ENCODE results near the gene SNX10.

SNX10 gene

DNA sequence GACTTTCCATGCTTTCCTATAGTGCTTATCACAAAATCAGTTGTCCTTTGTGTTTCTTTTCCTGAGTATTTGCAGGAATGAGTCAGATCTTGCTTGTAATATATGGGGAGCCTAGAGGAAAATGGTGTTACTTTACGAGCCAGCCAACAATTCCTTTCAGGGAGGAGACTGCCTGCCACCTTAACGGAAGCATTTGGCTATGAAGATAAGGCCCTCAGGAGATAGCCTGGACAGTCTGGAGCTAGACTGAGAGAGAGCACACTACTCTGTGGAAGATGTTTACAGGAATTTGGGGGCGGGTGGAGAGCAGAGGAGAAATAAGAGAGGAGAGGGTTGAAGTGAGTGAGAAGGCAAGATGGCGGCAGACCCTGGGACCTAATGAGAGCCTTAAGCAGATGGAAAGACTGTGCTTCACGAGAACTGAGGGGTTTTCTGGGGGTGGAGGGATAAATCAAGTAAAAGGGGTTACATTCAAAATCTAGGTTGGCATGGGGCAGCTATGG is 126.3 kb downstream of the SNX10 start:
- no peaks in the 10 kb centered on the region for H3K9me3 ChIP-seq (ENCODE audit: control insufficient read depth, low read depth, low read length)
- H3K36me3 ChIP-seq (ENCODE audit: control insufficient read depth, low read depth, low read length): no peaks in the 10 kb centered on the region
- no peak overlapping the region for H3K4me3 ChIP-seq (ENCODE audit: low read length)
- peaks cover 18% of the 10 kb centered on the region for H3K4me1 ChIP-seq (ENCODE audit: control insufficient read depth, low read depth, low read length)
- H3K9ac ChIP-seq (ENCODE audit: low read length): no peak overlapping the region
- H3K27me3 ChIP-seq (ENCODE audit: control insufficient read depth, insufficient read depth, low read length): no peaks in the 10 kb centered on the region
- H3K27ac ChIP-seq (ENCODE audit: low read length): no peak overlapping the region

DNA sequence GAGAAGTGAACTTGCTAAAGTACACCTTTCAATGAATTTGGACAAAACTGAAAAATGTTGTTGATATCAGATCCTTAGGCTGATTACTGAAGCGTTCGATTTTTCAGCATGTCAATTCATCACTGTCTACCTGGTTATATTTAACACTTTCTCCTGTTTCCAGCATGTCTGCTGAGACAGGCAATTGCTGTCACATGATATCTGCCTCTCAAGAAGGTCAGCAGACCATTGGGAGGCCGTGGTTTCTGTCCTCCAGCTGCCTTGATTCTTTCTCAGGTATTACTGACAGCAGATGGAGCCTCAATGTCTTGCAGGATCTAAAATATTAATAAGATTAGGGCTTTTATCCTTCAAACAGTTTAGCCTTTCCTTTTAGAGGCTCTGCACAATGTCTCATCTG is 127.5 kb downstream of the SNX10 start:
- H3K4me3 ChIP-seq (ENCODE audit: low read length): no peak overlapping the region
- no peak overlapping the region for H3K9ac ChIP-seq (ENCODE audit: low read length)
- H3K27ac ChIP-seq (ENCODE audit: low read length): no peak overlapping the region
- no peaks in the 10 kb centered on the region for H3K9me3 ChIP-seq (ENCODE audit: control insufficient read depth, low read depth, low read length)
- H3K36me3 ChIP-seq (ENCODE audit: control insufficient read depth, low read depth, low read length): no peaks in the 10 kb centered on the region
- H3K27me3 ChIP-seq (ENCODE audit: control insufficient read depth, insufficient read depth, low read length): no peaks in the 10 kb centered on the region
- H3K4me1 ChIP-seq (ENCODE audit: control insufficient read depth, low read depth, low read length): peaks cover 18% of the 10 kb centered on the region

DNA sequence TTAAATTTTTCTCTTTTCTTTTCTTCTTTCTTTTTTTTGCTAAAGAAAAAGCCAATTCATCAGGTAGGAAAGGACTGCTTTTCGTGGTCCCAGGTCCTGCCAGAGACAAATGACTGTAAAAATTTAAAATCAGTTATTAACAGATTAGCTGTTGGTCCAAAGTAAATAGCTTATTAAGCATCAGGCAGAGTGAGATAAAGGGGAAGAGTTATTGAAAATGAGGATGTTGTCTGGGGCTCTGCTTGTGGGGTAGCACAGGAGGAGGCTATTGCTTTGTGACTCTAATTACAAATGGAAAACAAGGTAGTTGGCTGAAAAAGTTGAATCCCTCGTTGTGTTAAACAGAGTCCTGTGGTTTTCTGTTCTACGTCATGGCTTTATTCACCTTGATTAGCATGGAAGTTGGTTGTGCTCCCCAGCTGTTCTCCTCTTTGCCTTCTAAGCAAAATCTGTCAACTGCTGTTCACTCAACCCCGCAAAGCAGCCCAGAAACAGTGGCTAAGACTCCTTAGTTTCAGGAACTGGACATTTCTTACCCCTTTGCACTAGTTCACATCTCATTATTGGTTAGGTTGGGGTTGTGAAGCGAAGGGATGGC is 128.9 kb downstream of the SNX10 start:
- Histone ChIP-seq H3K36me3 (ENCODE audit: control insufficient read depth, low read depth, low read length) (no peaks in the 10 kb centered on the region), H3K27me3 (ENCODE audit: control insufficient read depth, insufficient read depth, low read length) (no peaks in the 10 kb centered on the region), H3K4me1 (ENCODE audit: control insufficient read depth, low read depth, low read length) (peaks cover 18% of the 10 kb centered on the region), H3K4me3 (ENCODE audit: low read length) (no peak overlapping the region), H3K27ac (ENCODE audit: low read length) (no peak overlapping the region), H3K9ac (ENCODE audit: low read length) (no peak overlapping the region), H3K9me3 (ENCODE audit: control insufficient read depth, low read depth, low read length) (no peaks in the 10 kb centered on the region)

DNA sequence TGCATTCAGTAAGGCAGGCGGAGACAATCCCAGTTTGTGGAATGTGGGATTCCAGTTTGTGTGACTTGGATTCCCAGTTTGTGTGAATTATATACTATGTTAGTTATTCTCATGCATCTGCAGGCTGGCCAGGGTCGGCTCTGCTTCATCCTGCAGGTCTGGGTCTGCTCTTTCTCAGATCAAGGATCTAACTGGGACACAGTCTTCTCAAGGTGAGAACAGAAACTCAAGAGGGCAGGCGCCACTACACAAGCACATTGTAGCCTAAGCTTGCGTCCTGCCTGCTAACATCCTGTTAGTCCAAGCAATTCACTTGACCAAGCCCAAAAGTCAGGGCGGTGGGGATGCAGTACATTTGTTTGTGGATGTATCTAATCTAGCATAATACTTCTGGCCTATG is 131.1 kb downstream of the SNX10 start:
- Histone ChIP-seq H3K36me3 (ENCODE audit: control insufficient read depth, low read depth, low read length) (no peaks in the 10 kb centered on the region), H3K27ac (ENCODE audit: low read length) (no peak overlapping the region), H3K9ac (ENCODE audit: low read length) (no peak overlapping the region), H3K4me1 (ENCODE audit: control insufficient read depth, low read depth, low read length) (peaks cover 15% of the 10 kb centered on the region), H3K9me3 (ENCODE audit: control insufficient read depth, low read depth, low read length) (no peaks in the 10 kb centered on the region), H3K4me3 (ENCODE audit: low read length) (no peak overlapping the region), H3K27me3 (ENCODE audit: control insufficient read depth, insufficient read depth, low read length) (no peaks in the 10 kb centered on the region)

DNA sequence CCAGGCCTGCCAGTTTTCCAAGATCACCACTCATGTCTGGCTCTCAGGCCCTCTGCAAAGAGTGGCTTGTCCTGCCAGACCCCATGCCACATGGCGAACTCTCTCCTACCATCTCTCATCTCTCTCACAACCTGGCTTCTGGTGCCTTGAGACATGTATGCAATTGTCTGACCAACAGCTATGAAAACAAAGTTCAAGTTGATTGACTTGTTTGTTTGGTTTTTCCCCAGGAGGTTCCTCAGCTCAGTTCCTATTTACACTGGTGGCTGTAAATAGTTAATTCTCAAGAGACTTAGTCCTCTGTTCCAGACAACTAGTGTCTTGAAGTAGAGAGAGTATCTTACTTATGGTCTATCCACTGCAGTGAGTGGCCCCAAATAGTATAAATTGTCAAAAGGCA is 131.8 kb downstream of the SNX10 start:
- no peak overlapping the region for H3K9ac ChIP-seq (ENCODE audit: low read length)
- H3K27me3 ChIP-seq (ENCODE audit: control insufficient read depth, insufficient read depth, low read length): no peaks in the 10 kb centered on the region
- peaks cover 15% of the 10 kb centered on the region for H3K4me1 ChIP-seq (ENCODE audit: control insufficient read depth, low read depth, low read length)

More for the DNA sequence above, 131.8 kb downstream of the SNX10 start:
- Histone ChIP-seq H3K36me3 (ENCODE audit: control insufficient read depth, low read depth, low read length) (no peaks in the 10 kb centered on the region), H3K4me3 (ENCODE audit: low read length) (no peak overlapping the region), H3K9me3 (ENCODE audit: control insufficient read depth, low read depth, low read length) (no peaks in the 10 kb centered on the region), H3K27ac (ENCODE audit: low read length) (no peak overlapping the region)
